T-cell (primary cell): Measurements from ENCODE around the gene NMNAT3. TPM values are rescaled to one million over a fixed set of nuclear protein-coding genes. Genes with fewer than 3 reads are reported as not detected.

Experiments
- ATAC-seq, 4 experiments: fragments of 200-7000 bp in 3 of 4; fragments of 150-1000 bp in 1 of 4; cut with Tn5 transposase; replicated peaks in 1 of 4; 1 replicate in 3 of 4; 2 replicates in 1 of 4; pipeline ENCODE4 v1.10.0; 2021; ENCODE audit warnings: moderate library complexity in 3 of 4, mild to moderate bottlenecking in 2 of 4, moderate number of reproducible peaks in 1 of 4
- CTCF ChIA-PET, 2 donors: fragments of 300-600 bp; sonication (Branson Sonifier 250); formaldehyde crosslinking; loops; one replicate each; lab custom pipeline; 2022; ENCODE audit warnings: antibody characterized with exemption in 2 of 2; lab: Charles Lee
- POLR2A ChIA-PET, 2 donors: fragments of 300-600 bp; sonication (Branson Sonifier 250); formaldehyde crosslinking; loops; one replicate each; lab custom pipeline; 2022; ENCODE audit warnings: antibody characterized with exemption in 2 of 2; lab: Charles Lee
- DNase-seq, 35 experiments: peaks; one replicate each; pipeline versions ENCODE4 v3.0.0 to v3.0.0-alpha.2; 2013 to 2023
- H3K27ac ChIP-seq: one replicate; pipeline ENCODE4 v1.5.1; 2013; ENCODE audit warnings: low read length
- H3K27me3 ChIP-seq, 2 experiments: replicated peaks in 1 of 2; 1 replicate in 1 of 2; 2 replicates in 1 of 2; pipeline versions ENCODE4 v1.6.1 to v1.7.0; 2013; ENCODE audit warnings: low read length in 1 of 2, mixed read lengths in 1 of 2; ENCODE audit not compliant: control insufficient read depth in 2 of 2, insufficient read depth in 2 of 2; ENCODE audit errors: extremely low read depth in 1 of 2
- H3K36me3 ChIP-seq, 2 donors: 1 replicate in 1 of 2; 2 replicates in 1 of 2; pipeline versions ENCODE4 v1.6.1 to v1.7.0; 2013; ENCODE audit warnings: low read length in 1 of 2; ENCODE audit not compliant: control insufficient read depth in 2 of 2, insufficient read depth in 1 of 2; ENCODE audit errors: extremely low read depth in 1 of 2
- H3K4me1 ChIP-seq, 2 experiments: 1 replicate in 1 of 2; 2 replicates in 1 of 2; pipeline versions ENCODE4 v1.6.1 to v1.7.0; 2013; ENCODE audit warnings: low read length in 2 of 2, mixed read lengths in 1 of 2; ENCODE audit not compliant: insufficient read depth in 2 of 2, control insufficient read depth in 1 of 2; ENCODE audit errors: extremely low read depth in 1 of 2
- H3K4me3 ChIP-seq, 2 donors: 1 replicate in 1 of 2; 2 replicates in 1 of 2; pipeline versions ENCODE4 v1.5.1 to v1.7.0; 2013; ENCODE audit warnings: mild to moderate bottlenecking in 2 of 2, low read length in 1 of 2, moderate library complexity in 1 of 2; ENCODE audit not compliant: control insufficient read depth in 1 of 2; ENCODE audit errors: extremely low read depth in 1 of 2
- H3K9me3 ChIP-seq: 2 replicates; pipeline ENCODE4 v1.7.0; 2013
- H3K27ac Mint-ChIP-seq, 2 donors: one replicate each; pipeline ENCODE4 v1.8.0; 2020 to 2021; ENCODE audit warnings: mild to moderate bottlenecking in 2 of 2, mixed read lengths in 2 of 2
- H3K27me3 Mint-ChIP-seq, 2 donors: one replicate each; pipeline ENCODE4 v1.8.0; 2021 to 2022; ENCODE audit warnings: mixed read lengths in 2 of 2
- H3K36me3 Mint-ChIP-seq: one replicate; pipeline ENCODE4 v1.8.0; 2021; ENCODE audit warnings: mixed read lengths
- H3K4me1 Mint-ChIP-seq, 3 donors: one replicate each; pipeline ENCODE4 v1.8.0; 2020 to 2022; ENCODE audit warnings: mixed read lengths in 3 of 3, mild to moderate bottlenecking in 1 of 3
- H3K4me3 Mint-ChIP-seq, 3 donors: one replicate each; pipeline ENCODE4 v1.8.0; 2020 to 2022; ENCODE audit warnings: mild to moderate bottlenecking in 3 of 3, mixed read lengths in 3 of 3, moderate library complexity in 3 of 3
- H3K9me3 Mint-ChIP-seq, 3 donors: one replicate each; pipeline ENCODE4 v1.8.0; 2020 to 2022; ENCODE audit warnings: mixed read lengths in 3 of 3
- WGBS: methylation state at CpG from one replicate; pipeline ENCODE4 v1.1.5; 2013; ENCODE audit warnings: missing lambda C conversion rate; ENCODE audit not compliant: insufficient coverage; 5-methylcytosine and 5-hydroxymethylcytosine counted together
- total RNA-seq, 35 experiments: library from RNA in 6 of 35; stranded (reverse) in 6 of 35; fragments of 120-200 nt in 1 of 35; gene quantifications; one replicate each; pipeline versions ENCODE4 v1.2.1 to v1.2.4 and lab custom pipeline; 2013 to 2026

Gene NMNAT3
- total RNA-seq, 5 donors from 2014 or later (not counting 1 experiment from before 2014, with no cell fraction given) = 2.4 to 5.3 (median 4.8) TPM

- ATAC-seq (no peak), DNase-seq (no peak)
- Mint-ChIP-seq H3K4me3 (no peak overlapping the region), H3K27ac (no peak overlapping the region), H3K27me3 (peaks cover 6 to 10% of the 10 kb centered on the region in 2 donors), H3K4me1 (no peaks in the 10 kb centered on the region), H3K36me3 (no peaks in the 10 kb centered on the region), H3K9me3 (no peaks in the 10 kb centered on the region)
- Histone ChIP-seq H3K36me3 (no peaks in the 10 kb centered on the region), H3K4me3 (no peak overlapping the region), H3K27me3 (no peaks in the 10 kb centered on the region), H3K9me3 (no peaks in the 10 kb centered on the region), H3K4me1 (no peaks in the 10 kb centered on the region), H3K27ac (no peak overlapping the region)
- POLR2A ChIA-PET = no interaction called here
- CTCF ChIA-PET = no interaction called here
Measured at GRCh38 chr3:139554628-139555027, 123.1 kb downstream of the NMNAT3 start.

GRCh38 chr3:139552632-139553365, 125.0 kb downstream of the NMNAT3 start:
- ChIA-PET CTCF (interaction anchor here in 1 of 2 donors (0.9 kb wide), 1 partner anchor 9 kb away, joined by 3 read pairs; no protein-coding TSS in a partner anchor), POLR2A (no interaction called here)
- H3K4me1 ChIP-seq = no peaks in the 10 kb centered on the region
- H3K9me3 ChIP-seq = no peaks in the 10 kb centered on the region
- H3K4me3 Mint-ChIP-seq = no peak overlapping the region
- no peaks in the 10 kb centered on the region for H3K27me3 ChIP-seq
- ATAC-seq = no peak
- H3K27me3 Mint-ChIP-seq = peaks cover 6 to 19% of the 10 kb centered on the region in 2 donors
- H3K4me3 ChIP-seq = no peak overlapping the region
- H3K9me3 Mint-ChIP-seq = no peaks in the 10 kb centered on the region
- no peak overlapping the region for H3K27ac ChIP-seq
- H3K36me3 Mint-ChIP-seq = no peaks in the 10 kb centered on the region
- no peak for DNase-seq
- WGBS = 82% methylated on average over 2 of the region's 4 CpGs
- H3K36me3 ChIP-seq = no peaks in the 10 kb centered on the region
- no peak overlapping the region for H3K27ac Mint-ChIP-seq
- H3K4me1 Mint-ChIP-seq = no peaks in the 10 kb centered on the region

GRCh38 chr3:139548801-139549200, 129.0 kb downstream of the NMNAT3 start:
- H3K4me3 ChIP-seq = no peak overlapping the region
- H3K36me3 Mint-ChIP-seq = no peaks in the 10 kb centered on the region
- H3K27me3 Mint-ChIP-seq = peaks cover 6 to 26% of the 10 kb centered on the region in 2 donors
- H3K27me3 ChIP-seq = no peaks in the 10 kb centered on the region
- no peak for ATAC-seq
- H3K4me1 ChIP-seq = no peaks in the 10 kb centered on the region
- POLR2A ChIA-PET = no interaction called here
- no peaks in the 10 kb centered on the region for H3K9me3 Mint-ChIP-seq
- H3K4me1 Mint-ChIP-seq = no peaks in the 10 kb centered on the region
- 88% methylated on average over 1 of the region's 5 CpGs for WGBS
- no peak overlapping the region for H3K27ac Mint-ChIP-seq
- DNase-seq = no peak
- H3K4me3 Mint-ChIP-seq = no peak overlapping the region
- H3K27ac ChIP-seq = no peak overlapping the region
- H3K9me3 ChIP-seq = no peaks in the 10 kb centered on the region
- H3K36me3 ChIP-seq = no peaks in the 10 kb centered on the region
- CTCF ChIA-PET = no interaction called here

GRCh38 chr3:139547666-139548065, 130.1 kb downstream of the NMNAT3 start:
- Histone ChIP-seq H3K36me3 (no peaks in the 10 kb centered on the region), H3K27me3 (peaks cover 0 to 8% of the 10 kb centered on the region in 2 experiments), H3K4me1 (no peaks in the 10 kb centered on the region), H3K9me3 (no peaks in the 10 kb centered on the region), H3K27ac (no peak overlapping the region), H3K4me3 (no peak overlapping the region)
- CTCF ChIA-PET = no interaction called here
- no peaks in the 10 kb centered on the region for H3K36me3 Mint-ChIP-seq
- H3K27me3 Mint-ChIP-seq = peaks cover 7 to 30% of the 10 kb centered on the region in 2 donors
- DNase-seq (no peak), ATAC-seq (no peak)
- H3K4me3 Mint-ChIP-seq = no peak overlapping the region
- no peak overlapping the region for H3K27ac Mint-ChIP-seq
- POLR2A ChIA-PET = no interaction called here
- H3K4me1 Mint-ChIP-seq = no peaks in the 10 kb centered on the region
- H3K9me3 Mint-ChIP-seq = no peaks in the 10 kb centered on the region

GRCh38 chr3:139546772-139547171, 131.0 kb downstream of the NMNAT3 start:
- no CpG with 5 or more reads among the region's 3 CpGs for WGBS
- H3K4me1 ChIP-seq = no peaks in the 10 kb centered on the region
- no peak overlapping the region for H3K4me3 ChIP-seq
- ATAC-seq = no peak
- ChIA-PET CTCF (no interaction called here), POLR2A (no interaction called here)
- H3K27me3 ChIP-seq = peaks cover 0 to 17% of the 10 kb centered on the region in 2 experiments
- H3K9me3 ChIP-seq = no peaks in the 10 kb centered on the region
- no peak overlapping the region for H3K4me3 Mint-ChIP-seq
- DNase-seq = no peak
- H3K36me3 Mint-ChIP-seq = no peaks in the 10 kb centered on the region
- H3K4me1 Mint-ChIP-seq = no peaks in the 10 kb centered on the region
- no peaks in the 10 kb centered on the region for H3K36me3 ChIP-seq
- H3K27ac ChIP-seq = no peak overlapping the region
- no peak overlapping the region for H3K27ac Mint-ChIP-seq
- H3K27me3 Mint-ChIP-seq = peaks cover 16 to 39% of the 10 kb centered on the region in 2 donors
- no peaks in the 10 kb centered on the region for H3K9me3 Mint-ChIP-seq

- Histone ChIP-seq H3K27me3 (peaks cover 7 to 46% of the 10 kb centered on the region in 2 experiments), H3K4me1 (peaks cover 0 to 6% of the 10 kb centered on the region in 2 experiments), H3K36me3 (no peaks in the 10 kb centered on the region), H3K9me3 (no peaks in the 10 kb centered on the region), H3K4me3 (no peak overlapping the region), H3K27ac (no peak overlapping the region)
- WGBS = 51% methylated on average over 4 of the region's 5 CpGs
- Mint-ChIP-seq H3K36me3 (no peaks in the 10 kb centered on the region), H3K4me3 (no peak overlapping the region), H3K4me1 (peaks cover 0 to 11% (median 9%) of the 10 kb centered on the region in 3 donors), H3K27ac (peak overlapping the region in 1 of 2 donors; percentile 17), H3K27me3 (peaks cover 50 to 53% of the 10 kb centered on the region in 2 donors), H3K9me3 (no peaks in the 10 kb centered on the region)
- POLR2A ChIA-PET = no interaction called here
- CTCF ChIA-PET = no interaction called here
- DNase-seq (no peak), ATAC-seq (no peak)
Measured at GRCh38 chr3:139541532-139542288, 136.1 kb downstream of the NMNAT3 start.
